Measurements from ENCODE around the gene PTPRG. TPM values are rescaled to one million over a fixed set of nuclear protein-coding genes. Genes with fewer than 3 reads are reported as not detected.

Gene PTPRG
- total RNA-seq, 4 donors from 2014 or later, result 11.0 to 18.5 (median 14.9) TPM

DNA sequence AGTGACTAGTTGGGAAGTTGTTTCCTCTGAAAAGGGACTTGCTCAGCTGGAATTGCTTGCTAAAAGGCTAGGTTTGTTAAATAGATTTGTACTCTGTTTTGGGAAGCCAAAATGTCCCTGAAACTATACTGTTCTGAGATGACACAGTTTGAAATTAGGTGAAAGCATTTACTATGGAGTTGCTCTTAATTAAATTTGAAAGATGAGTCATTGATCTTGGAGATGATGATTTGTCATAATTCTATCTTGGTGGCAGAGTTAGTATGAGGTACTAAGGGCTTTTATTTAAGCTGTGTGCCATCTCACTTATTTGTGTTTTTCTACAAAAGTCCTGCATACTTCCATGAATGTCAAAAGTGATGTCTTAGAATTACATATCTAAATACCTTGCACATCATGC is 320.9 kb downstream of the PTPRG start:
- Histone ChIP-seq H3K27ac (no peak overlapping the region), H3K4me1 (peaks cover under 1% of the 10 kb centered on the region), H3K9me3 (no peaks in the 10 kb centered on the region), H3K4me3 (no peak overlapping the region), H3K27me3 (no peaks in the 10 kb centered on the region), H3K36me3 (no peaks in the 10 kb centered on the region)
- no peak for DNase-seq (ENCODE audit: low spot score in 2 of 2)
- TF ChIP-seq POLR2AphosphoS5 (IDR thresholded peaks at IDR 0.05), result no peak
- no peak for TF ChIP-seq EP300 (IDR thresholded peaks at IDR 0.05)
- TF ChIP-seq POLR2A (IDR thresholded peaks at IDR 0.05), result no peak
- no peak for TF ChIP-seq CTCF (IDR thresholded peaks at IDR 0.05)

DNA sequence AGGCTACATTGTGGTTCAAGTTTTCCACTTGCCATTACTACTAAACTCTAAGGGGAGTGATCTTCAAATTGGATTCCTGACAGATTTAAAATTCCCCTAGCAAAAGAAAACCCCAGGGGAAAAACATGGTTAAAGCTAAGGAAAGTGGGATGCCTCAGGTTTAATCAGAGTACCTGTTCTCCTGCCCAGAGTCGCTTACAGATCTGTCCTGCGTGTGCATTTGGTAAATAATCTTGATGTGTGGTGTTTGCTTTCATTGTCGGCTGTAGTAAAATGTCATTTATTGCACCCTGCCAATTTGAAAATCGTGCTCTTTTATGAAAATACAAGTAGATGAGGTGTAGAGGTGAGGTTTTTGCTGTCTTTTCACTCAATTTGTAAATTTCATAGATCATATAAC is 323.4 kb downstream of the PTPRG start:
- DNase-seq (ENCODE audit: low spot score in 2 of 2), result no peak
- Histone ChIP-seq H3K9me3 (no peaks in the 10 kb centered on the region), H3K36me3 (no peaks in the 10 kb centered on the region), H3K27me3 (no peaks in the 10 kb centered on the region), H3K4me1 (no peaks in the 10 kb centered on the region), H3K27ac (no peak overlapping the region), H3K4me3 (no peak overlapping the region)
- TF ChIP-seq EP300 (IDR thresholded peaks at IDR 0.05) (no peak), POLR2AphosphoS5 (IDR thresholded peaks at IDR 0.05) (no peak)
- 82% methylated on average over 4 of the region's 4 CpGs for WGBS

DNA sequence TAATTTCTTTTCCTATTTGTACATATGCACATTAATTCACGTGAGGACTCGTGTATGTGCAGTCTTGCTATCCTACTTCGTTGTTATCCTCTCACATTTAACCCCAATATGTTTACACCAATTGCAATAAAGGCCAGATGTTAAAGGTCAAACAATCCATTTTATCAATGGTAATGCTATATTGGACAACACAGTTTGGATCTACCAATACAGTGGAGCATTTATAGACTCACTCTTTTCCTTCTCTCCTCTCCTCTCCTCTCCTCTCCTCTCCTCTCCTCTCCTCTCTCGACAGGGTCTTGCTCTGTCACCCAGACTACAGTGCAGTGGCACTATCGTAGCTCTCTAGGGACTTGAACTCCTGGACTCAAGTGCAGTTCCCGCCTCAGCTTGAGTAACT is 324.0 kb downstream of the PTPRG start:
- DNase-seq (ENCODE audit: low spot score in 2 of 2), result no peak
- Histone ChIP-seq H3K9me3 (no peaks in the 10 kb centered on the region), H3K27me3 (no peaks in the 10 kb centered on the region), H3K4me1 (no peaks in the 10 kb centered on the region), H3K4me3 (no peak overlapping the region), H3K27ac (no peak overlapping the region), H3K36me3 (no peaks in the 10 kb centered on the region)
- TF ChIP-seq EP300 (IDR thresholded peaks at IDR 0.05) (no peak), POLR2AphosphoS5 (IDR thresholded peaks at IDR 0.05) (no peak), POLR2A (IDR thresholded peaks at IDR 0.05) (no peak), CTCF (IDR thresholded peaks at IDR 0.05) (no peak)
- WGBS, result 94% methylated on average over 3 of the region's 6 CpGs

GRCh38 chr3:61887206-61887605 is 325.8 kb downstream of the PTPRG start:
- no peak for DNase-seq (ENCODE audit: low spot score in 2 of 2)
- Histone ChIP-seq H3K27me3 (no peaks in the 10 kb centered on the region), H3K9me3 (no peaks in the 10 kb centered on the region), H3K4me1 (no peaks in the 10 kb centered on the region), H3K27ac (no peak overlapping the region), H3K4me3 (no peak overlapping the region), H3K36me3 (no peaks in the 10 kb centered on the region)
- TF ChIP-seq POLR2AphosphoS5 (IDR thresholded peaks at IDR 0.05), result no peak
- TF ChIP-seq EP300 (IDR thresholded peaks at IDR 0.05), result no peak
- TF ChIP-seq CTCF (IDR thresholded peaks at IDR 0.05), result no peak
- TF ChIP-seq POLR2A (IDR thresholded peaks at IDR 0.05), result no peak
- 49% methylated on average over 1 of the region's 1 CpG for WGBS

- H3K9me3 ChIP-seq, result no peaks in the 10 kb centered on the region
- no peaks in the 10 kb centered on the region for H3K4me1 ChIP-seq
- H3K27me3 ChIP-seq, result no peaks in the 10 kb centered on the region
- no peaks in the 10 kb centered on the region for H3K36me3 ChIP-seq
- TF ChIP-seq POLR2A (IDR thresholded peaks at IDR 0.05), result no peak
- TF ChIP-seq POLR2AphosphoS5 (IDR thresholded peaks at IDR 0.05), result no peak
- TF ChIP-seq CTCF (IDR thresholded peaks at IDR 0.05), result no peak
- no peak for TF ChIP-seq EP300 (IDR thresholded peaks at IDR 0.05)
- no peak for DNase-seq (ENCODE audit: low spot score in 2 of 2)
- H3K4me3 ChIP-seq, result no peak overlapping the region
- 84% methylated on average over 6 of the region's 6 CpGs for WGBS
- no peak overlapping the region for H3K27ac ChIP-seq
These were observed 327.9 kb downstream of the PTPRG start for GRCh38 chr3:61889259-61889658.

DNA sequence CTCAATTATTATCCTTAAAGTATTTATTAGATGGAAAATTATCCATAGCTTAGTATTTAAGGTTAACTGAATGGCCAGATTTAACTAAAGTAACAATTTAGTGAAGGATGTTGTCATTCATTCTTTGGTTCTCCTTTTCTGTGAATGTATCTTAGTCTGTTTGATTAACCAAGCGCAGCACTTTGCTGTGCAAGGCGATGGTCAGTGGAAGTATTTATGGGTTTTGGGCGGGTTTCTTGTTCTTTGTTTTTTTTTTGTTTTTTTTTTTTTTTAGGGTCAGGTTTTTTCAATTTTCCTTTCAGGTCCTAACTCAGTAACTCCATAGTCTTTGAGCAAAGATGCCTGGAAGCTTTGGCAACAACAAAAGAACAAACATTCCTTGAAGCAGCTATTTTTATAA is 328.8 kb downstream of the PTPRG start:
- H3K36me3 ChIP-seq, result no peaks in the 10 kb centered on the region
- peaks cover 8% of the 10 kb centered on the region for H3K4me1 ChIP-seq
- H3K9me3 ChIP-seq, result no peaks in the 10 kb centered on the region
- H3K27ac ChIP-seq, result no peak overlapping the region
- DNase-seq (ENCODE audit: low spot score in 2 of 2), result no peak
- no peaks in the 10 kb centered on the region for H3K27me3 ChIP-seq
- WGBS, result 84% methylated on average over 3 of the region's 3 CpGs
- TF ChIP-seq EP300 (IDR thresholded peaks at IDR 0.05) (no peak), POLR2A (IDR thresholded peaks at IDR 0.05) (no peak), POLR2AphosphoS5 (IDR thresholded peaks at IDR 0.05) (no peak), CTCF (IDR thresholded peaks at IDR 0.05) (no peak)
- H3K4me3 ChIP-seq, result no peak overlapping the region

Measured in suprapubic skin (tissue), 4 donors.